Mesothelial cell of epicardium (in vitro differentiated cells): Measurements from ENCODE around the gene TMTC2. TPM values are rescaled to one million over a fixed set of nuclear protein-coding genes. Genes with fewer than 3 reads are reported as not detected.

Experiments
- DNase-seq, 2 experiments: peaks; one replicate each; pipeline ENCODE4 v3.0.0; 2021; ENCODE audit warnings: low spot score in 2 of 2; ENCODE audit not compliant: unreplicated experiment in 2 of 2
- H3K27ac Mint-ChIP-seq: 2 replicates; pipeline ENCODE4 v1.8.0; 2021; ENCODE audit warnings: mixed read lengths
- H3K27me3 Mint-ChIP-seq: 2 replicates; pipeline ENCODE4 v1.8.0; 2021; ENCODE audit warnings: low read depth, mixed read lengths
- H3K36me3 Mint-ChIP-seq: 2 replicates; pipeline ENCODE4 v1.8.0; 2021; ENCODE audit warnings: mixed read lengths
- H3K4me1 Mint-ChIP-seq: 2 replicates; pipeline ENCODE4 v1.8.0; 2021; ENCODE audit warnings: mixed read lengths
- H3K4me3 Mint-ChIP-seq: 2 replicates; pipeline ENCODE4 v1.8.0; 2021; ENCODE audit warnings: mild to moderate bottlenecking, moderate library complexity, mixed read lengths
- H3K9me3 Mint-ChIP-seq: 2 replicates; pipeline ENCODE4 v1.8.0; 2021; ENCODE audit warnings: mixed read lengths
- total RNA-seq: library from RNA; stranded (reverse); gene quantifications from 3 replicates; pipeline ENCODE4 v1.2.1, GENCODE V29; 2021
- TF ChIP-seq, protein P1 (sequence below): fragments of 200-600 bp; sonication (generic); IDR thresholded peaks from one replicate; pipeline ENCODE4 v1.5.0; 2021; ENCODE audit warnings: antibody characterized with exemption; ENCODE audit not compliant: unreplicated experiment

Gene TMTC2
- total RNA-seq, 1 donor from 2014 or later, result 38.3 TPM

DNA sequence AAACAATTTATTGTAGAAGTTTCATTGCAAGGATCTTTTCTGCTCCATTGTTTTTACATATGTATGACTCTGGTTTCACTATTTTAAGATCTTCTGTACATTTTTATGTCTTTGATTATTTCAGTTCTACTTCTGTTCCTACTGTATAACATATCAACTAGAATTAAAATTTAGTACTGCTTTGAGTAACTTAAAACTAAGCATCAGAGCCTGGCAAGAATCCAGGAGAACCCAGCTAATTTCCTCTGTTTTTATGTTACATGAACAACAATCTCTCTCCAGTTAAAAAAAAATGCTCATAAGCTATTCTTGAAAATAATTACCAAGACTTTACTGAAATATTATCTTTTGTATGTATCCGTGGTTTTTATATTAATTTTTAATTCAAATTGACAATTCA is 370.7 kb downstream of the TMTC2 start:
- DNase-seq, result no peak
- TF ChIP-seq, protein P1, sequence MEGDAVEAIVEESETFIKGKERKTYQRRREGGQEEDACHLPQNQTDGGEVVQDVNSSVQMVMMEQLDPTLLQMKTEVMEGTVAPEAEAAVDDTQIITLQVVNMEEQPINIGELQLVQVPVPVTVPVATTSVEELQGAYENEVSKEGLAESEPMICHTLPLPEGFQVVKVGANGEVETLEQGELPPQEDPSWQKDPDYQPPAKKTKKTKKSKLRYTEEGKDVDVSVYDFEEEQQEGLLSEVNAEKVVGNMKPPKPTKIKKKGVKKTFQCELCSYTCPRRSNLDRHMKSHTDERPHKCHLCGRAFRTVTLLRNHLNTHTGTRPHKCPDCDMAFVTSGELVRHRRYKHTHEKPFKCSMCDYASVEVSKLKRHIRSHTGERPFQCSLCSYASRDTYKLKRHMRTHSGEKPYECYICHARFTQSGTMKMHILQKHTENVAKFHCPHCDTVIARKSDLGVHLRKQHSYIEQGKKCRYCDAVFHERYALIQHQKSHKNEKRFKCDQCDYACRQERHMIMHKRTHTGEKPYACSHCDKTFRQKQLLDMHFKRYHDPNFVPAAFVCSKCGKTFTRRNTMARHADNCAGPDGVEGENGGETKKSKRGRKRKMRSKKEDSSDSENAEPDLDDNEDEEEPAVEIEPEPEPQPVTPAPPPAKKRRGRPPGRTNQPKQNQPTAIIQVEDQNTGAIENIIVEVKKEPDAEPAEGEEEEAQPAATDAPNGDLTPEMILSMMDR, result no peak
- H3K27ac Mint-ChIP-seq, result no peak overlapping the region
- H3K4me1 Mint-ChIP-seq, result peaks cover 13% of the 10 kb centered on the region
- H3K9me3 Mint-ChIP-seq, result peaks cover 11% of the 10 kb centered on the region
- H3K36me3 Mint-ChIP-seq, result peaks cover 11% of the 10 kb centered on the region
- no peak overlapping the region for H3K4me3 Mint-ChIP-seq
- H3K27me3 Mint-ChIP-seq, result no peaks in the 10 kb centered on the region

DNA sequence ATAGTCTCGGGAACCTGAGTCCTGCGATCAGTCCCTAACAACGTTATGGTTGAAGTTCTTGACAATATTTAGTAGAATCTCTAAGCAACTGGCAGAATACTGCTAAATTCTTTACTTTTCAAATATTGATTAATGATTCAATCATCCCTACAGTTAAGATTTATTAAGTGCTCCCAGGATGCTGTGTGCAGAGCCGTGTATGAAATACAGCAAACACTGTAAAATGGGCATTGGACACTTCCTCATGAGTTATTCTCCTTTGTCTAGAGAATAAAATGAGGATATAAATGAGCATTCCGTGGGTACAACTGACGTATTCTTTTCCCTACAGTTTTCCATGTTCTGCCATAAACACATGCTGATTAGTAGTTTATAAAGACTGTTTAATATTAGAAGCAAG is 372.4 kb downstream of the TMTC2 start:
- peaks cover 8% of the 10 kb centered on the region for H3K4me1 Mint-ChIP-seq
- TF ChIP-seq, protein P1, result no peak
- H3K27me3 Mint-ChIP-seq, result no peaks in the 10 kb centered on the region
- H3K27ac Mint-ChIP-seq, result no peak overlapping the region
- H3K4me3 Mint-ChIP-seq, result no peak overlapping the region
- H3K9me3 Mint-ChIP-seq, result peaks cover 11% of the 10 kb centered on the region
- DNase-seq, result no peak
- H3K36me3 Mint-ChIP-seq, result peaks cover 11% of the 10 kb centered on the region

DNA sequence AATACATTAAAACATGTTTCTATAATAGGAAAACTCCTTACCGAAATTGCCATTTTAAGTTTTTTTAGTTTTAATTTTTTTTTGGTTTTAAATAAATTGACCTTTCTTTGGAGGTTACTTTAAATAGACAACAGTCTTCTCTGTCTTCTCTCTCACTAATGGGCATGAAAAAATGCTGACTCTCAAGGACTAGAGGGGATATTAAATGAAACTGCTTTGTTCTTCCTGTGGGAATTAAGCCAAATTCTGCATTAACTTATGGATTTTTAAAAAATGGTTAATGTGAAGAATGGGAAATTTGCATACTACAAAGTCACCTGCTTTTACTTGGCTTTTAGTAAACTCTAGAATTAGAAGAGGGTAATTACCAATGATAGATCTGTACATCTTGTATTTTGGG is 378.9 kb downstream of the TMTC2 start:
- no peaks in the 10 kb centered on the region for H3K27me3 Mint-ChIP-seq
- H3K4me3 Mint-ChIP-seq, result no peak overlapping the region
- H3K36me3 Mint-ChIP-seq, result peaks cover 17% of the 10 kb centered on the region
- no peak for DNase-seq
- peaks cover 18% of the 10 kb centered on the region for H3K9me3 Mint-ChIP-seq
- H3K4me1 Mint-ChIP-seq, result peaks cover 25% of the 10 kb centered on the region
- H3K27ac Mint-ChIP-seq, result no peak overlapping the region
- TF ChIP-seq, protein P1, result no peak

DNA sequence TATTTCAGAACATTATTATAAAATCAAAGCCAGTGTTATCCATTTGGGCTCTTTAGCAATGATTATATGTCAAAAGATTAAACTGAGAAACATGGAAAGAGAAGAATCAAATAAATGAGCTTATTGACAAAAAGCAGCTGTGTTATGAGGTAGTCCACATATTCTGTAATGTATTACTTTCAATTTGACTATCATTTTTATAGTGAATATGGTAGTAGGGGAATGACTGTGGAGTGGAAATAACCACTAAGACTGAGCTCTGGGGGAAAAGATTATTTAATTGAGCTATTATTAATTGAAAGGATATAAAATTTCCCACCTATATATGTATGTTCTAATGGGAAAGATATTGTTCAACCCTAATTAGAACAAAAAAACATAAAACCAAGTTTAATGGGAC is 381.3 kb downstream of the TMTC2 start:
- Mint-ChIP-seq H3K9me3 (peaks cover 38% of the 10 kb centered on the region), H3K4me3 (no peak overlapping the region), H3K4me1 (peaks cover 25% of the 10 kb centered on the region), H3K36me3 (peaks cover 37% of the 10 kb centered on the region), H3K27ac (no peak overlapping the region), H3K27me3 (no peaks in the 10 kb centered on the region)
- TF ChIP-seq, protein P1, result no peak
- DNase-seq, result no peak

DNA sequence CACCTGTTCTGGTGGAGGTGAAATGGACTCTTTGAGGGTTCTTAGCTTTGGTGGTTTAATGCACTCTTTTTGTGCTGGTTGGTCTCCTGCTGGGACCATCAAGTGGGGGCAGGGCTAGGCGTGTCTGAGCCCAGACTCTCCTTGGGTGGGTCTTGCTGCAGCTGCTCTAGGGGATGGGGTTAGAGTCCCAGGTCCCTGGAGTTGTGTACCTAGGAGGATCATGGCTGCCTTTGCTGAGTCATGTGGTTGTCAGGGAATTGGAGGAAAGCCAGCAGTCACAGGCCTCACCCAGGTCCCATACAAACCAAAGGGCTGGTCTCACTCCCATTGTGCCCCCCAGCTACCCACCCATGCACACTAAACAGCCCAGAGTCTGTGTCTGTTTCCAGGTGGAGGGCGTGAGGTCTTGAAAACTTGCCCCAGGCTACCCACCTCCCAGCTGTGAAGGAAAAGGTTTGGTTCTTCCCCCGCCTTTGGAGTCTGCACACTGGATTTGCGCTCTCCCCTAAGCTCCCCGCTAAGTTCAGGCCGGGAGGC is 387.7 kb downstream of the TMTC2 start:
- H3K27me3 Mint-ChIP-seq, result no peaks in the 10 kb centered on the region
- no peak for DNase-seq
- no peak overlapping the region for H3K4me3 Mint-ChIP-seq
- peaks cover 51% of the 10 kb centered on the region for H3K36me3 Mint-ChIP-seq
- peaks cover 45% of the 10 kb centered on the region for H3K9me3 Mint-ChIP-seq
- H3K4me1 Mint-ChIP-seq, result peaks cover 15% of the 10 kb centered on the region
- H3K27ac Mint-ChIP-seq, result no peak overlapping the region
- TF ChIP-seq, protein P1, result no peak

DNA sequence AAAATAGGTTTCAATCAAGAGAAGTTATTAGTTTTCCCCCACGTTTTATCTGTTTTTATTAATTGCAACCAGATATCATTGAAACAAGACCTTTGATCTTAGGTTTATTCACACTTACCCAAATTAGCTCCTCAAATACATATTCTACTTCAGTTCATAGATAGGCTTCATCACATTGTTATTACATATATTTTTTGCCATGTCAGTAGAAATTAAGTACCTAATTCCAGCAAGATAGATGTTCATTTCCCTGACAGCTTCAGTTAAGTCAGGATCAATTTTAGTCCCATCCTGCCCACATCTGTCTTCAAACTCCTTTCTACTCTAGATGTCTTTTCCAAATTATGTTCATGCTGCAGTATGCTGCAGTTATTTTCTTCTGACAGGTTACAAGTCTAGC is 388.8 kb downstream of the TMTC2 start:
- H3K27ac Mint-ChIP-seq, result no peak overlapping the region
- DNase-seq, result no peak
- peaks cover 15% of the 10 kb centered on the region for H3K4me1 Mint-ChIP-seq
- peaks cover 38% of the 10 kb centered on the region for H3K9me3 Mint-ChIP-seq
- H3K36me3 Mint-ChIP-seq, result peaks cover 47% of the 10 kb centered on the region
- TF ChIP-seq, protein P1, result no peak
- H3K27me3 Mint-ChIP-seq, result no peaks in the 10 kb centered on the region
- H3K4me3 Mint-ChIP-seq, result no peak overlapping the region
